Right ventricle myocardium inferior (tissue), 1 donor: ENCODE measurements around the gene SETD1A. TPM values are rescaled to one million over a fixed set of nuclear protein-coding genes. Genes with fewer than 3 reads are reported as not detected.

Experiments used
- ATAC-seq: fragments of 200-7000 bp; cut with Tn5 transposase; one replicate; pipeline ENCODE4 v1.9.1; 2020; ENCODE audit warnings: mild to moderate bottlenecking, moderate library complexity
- DNase-seq: peaks from one replicate; pipeline ENCODE4 v3.0.0; 2021; ENCODE audit errors: missing footprints
- intact Hi-C: fragments of 100-400 bp; cut with DNase I; formaldehyde crosslinking; loops from one replicate; pipeline ENCODE4 v1.11.0; 2022
- total RNA-seq: library from RNA; stranded (reverse); fragmentation: NEBNext Ultra II Directional; extraction: Animal tissue kit (Norgen Biotek cat#: 25700); gene quantifications from one replicate; pipeline ENCODE4 v1.2.1, GENCODE V29; 2021
- donor health status: DM: no; HTN: yes; CAD: no; lungs with severe emphysema.

SETD1A gene
- total RNA-seq, 1 donor from 2014 or later: 9.4 TPM

GRCh38 chr16:30948667-30949649 is 8.6 kb upstream of the SETD1A start, which contains the start of gene ORAI3:
ORAI3 (plus strand) TSS chr16:30949068; CDS start chr16:30949290, 222 bp downstream.
- DNase-seq (peak; percentile 92), ATAC-seq (peak; percentile 76)
- intact Hi-C loops: loop anchor here (2.0 kb wide), 1 partner anchor 26 kb away; the partner anchor contains the start of gene FBXL19

GRCh38 chr16:30949650-30950515 is 7.7 kb upstream of the SETD1A start:
- DNase-seq (peak; percentile 92), ATAC-seq (peak; percentile 74)
- intact Hi-C loops: loop anchor here (2.0 to 10.0 kb wide), 2 partner anchors 27 to 925 kb away; partner anchors contain the start of genes FBXL19 and ZNF267

GRCh38 chr16:30950516-30951065 is 7.0 kb upstream of the SETD1A start:
- ATAC-seq (no peak), DNase-seq (no peak)
- intact Hi-C loops: loop anchor here (10.0 kb wide), 1 partner anchor 924 kb away; the partner anchor contains the start of gene ZNF267

- ATAC-seq (no peak), DNase-seq (no peak)
- intact Hi-C loops: loop anchor here (10.0 kb wide), 1 partner anchor 924 kb away; the partner anchor contains the start of gene ZNF267
Measured at GRCh38 chr16:30951193-30951592, 6.4 kb upstream of the SETD1A start.

- ATAC-seq: no peak
- no peak for DNase-seq
- intact Hi-C loops: loop anchor here (10.0 kb wide), 1 partner anchor 923 kb away; the partner anchor contains the start of gene ZNF267
Measured at GRCh38 chr16:30951750-30952149, 5.8 kb upstream of the SETD1A start.

- ATAC-seq: no peak
- no peak for DNase-seq
- intact Hi-C loops: loop anchor here (10.0 kb wide), 1 partner anchor 922 kb away; the partner anchor contains the start of gene ZNF267
Measured at GRCh38 chr16:30953111-30953510, 4.4 kb upstream of the SETD1A start.

GRCh38 chr16:30953511-30954124 is 3.9 kb upstream of the SETD1A start:
- intact Hi-C loops: loop anchor here (10.0 kb wide), 1 partner anchor 921 kb away; the partner anchor contains the start of gene ZNF267
- DNase-seq (no peak), ATAC-seq (no peak)

- ATAC-seq (no peak), DNase-seq (no peak)
- intact Hi-C loops: loop anchor here (5.0 to 10.0 kb wide), 2 partner anchors 77 to 920 kb away; partner anchors contain the start of genes STX4 and ZNF267
Measured at GRCh38 chr16:30954993-30955392, 2.6 kb upstream of the SETD1A start.

- intact Hi-C loops: loop anchor here (5.0 to 10.0 kb wide), 2 partner anchors 75 to 918 kb away; partner anchors contain the start of genes STX4 and ZNF267
- ATAC-seq (peak; percentile 81), DNase-seq (peak; percentile 92)
Measured at GRCh38 chr16:30956601-30957455, 726 bp upstream of the SETD1A start.

- ATAC-seq (no peak), DNase-seq (peak; percentile 83)
- intact Hi-C loops: loop anchor here (5.0 to 10.0 kb wide), 2 partner anchors 74 to 916 kb away; partner anchors contain the start of genes STX4 and ZNF267
Measured at GRCh38 chr16:30958175-30959079, 873 bp downstream of the SETD1A start.

GRCh38 chr16:30961384-30961783 is 3.8 kb downstream of the SETD1A start:
- DNase-seq (no peak), ATAC-seq (no peak)
- intact Hi-C loops: no loop called here

GRCh38 chr16:30963925-30964511 is 6.5 kb downstream of the SETD1A start:
- intact Hi-C loops: no loop called here
- DNase-seq (no peak), ATAC-seq (no peak)

- intact Hi-C loops: no loop called here
- ATAC-seq (no peak), DNase-seq (no peak)
Measured at GRCh38 chr16:30964574-30965226, 7.1 kb downstream of the SETD1A start.

GRCh38 chr16:30965436-30965835 is 7.9 kb downstream of the SETD1A start:
- ATAC-seq (no peak), DNase-seq (no peak)
- intact Hi-C loops: no loop called here

GRCh38 chr16:30966033-30966619 is 8.6 kb downstream of the SETD1A start:
- intact Hi-C loops: no loop called here
- no peak for DNase-seq
- ATAC-seq: no peak
